HepG2 (cell line): ENCODE measurements around the gene TOP1.

Experiments
- LCORL ChIP-seq, 2 experiments: fragments of 450-650 bp in 1 of 2; sonication (generic) in 1 of 2; formaldehyde crosslinking in 1 of 2; IDR thresholded peaks; 2 replicates each; pipeline versions ENCODE4 v1.5.0 to v1.6.1; 2017 to 2020; ENCODE audit warnings: antibody characterized with exemption in 1 of 2, missing genetic modification reagents in 1 of 2
- MAZ ChIP-seq, 2 experiments: sonication (generic) in 1 of 2; formaldehyde crosslinking in 1 of 2; IDR thresholded peaks; 2 replicates each; pipeline versions ENCODE4 v1.5.0 to v1.6.1; 2012 to 2020; ENCODE audit warnings: low read depth in 2 of 2, mild to moderate bottlenecking in 2 of 2, borderline replicate concordance in 1 of 2, improper control_type of control experiment in 1 of 2, low read length in 1 of 2, missing genetic modification reagents in 1 of 2, moderate library complexity in 1 of 2
- ZNF124 ChIP-seq: sonication (generic); formaldehyde crosslinking; IDR thresholded peaks from 2 replicates; pipeline ENCODE4 v1.4.0; 2020; ENCODE audit warnings: missing genetic modification reagents
- ZNF607 ChIP-seq: sonication (generic); formaldehyde crosslinking; IDR thresholded peaks from 2 replicates; pipeline ENCODE4 v1.5.1; 2020; ENCODE audit warnings: missing genetic modification reagents, mild to moderate bottlenecking, borderline replicate concordance
- ZNF841 ChIP-seq: sonication (generic); formaldehyde crosslinking; IDR thresholded peaks from 2 replicates; pipeline ENCODE4 v1.8.1; 2023; ENCODE audit warnings: missing genetic modification reagents, borderline replicate concordance
- ZSCAN12 ChIP-seq: sonication (generic); formaldehyde crosslinking; IDR thresholded peaks from 2 replicates; pipeline ENCODE4 v1.9.0; 2021; ENCODE audit warnings: mild to moderate bottlenecking, missing genetic modification reagents

DNA sequence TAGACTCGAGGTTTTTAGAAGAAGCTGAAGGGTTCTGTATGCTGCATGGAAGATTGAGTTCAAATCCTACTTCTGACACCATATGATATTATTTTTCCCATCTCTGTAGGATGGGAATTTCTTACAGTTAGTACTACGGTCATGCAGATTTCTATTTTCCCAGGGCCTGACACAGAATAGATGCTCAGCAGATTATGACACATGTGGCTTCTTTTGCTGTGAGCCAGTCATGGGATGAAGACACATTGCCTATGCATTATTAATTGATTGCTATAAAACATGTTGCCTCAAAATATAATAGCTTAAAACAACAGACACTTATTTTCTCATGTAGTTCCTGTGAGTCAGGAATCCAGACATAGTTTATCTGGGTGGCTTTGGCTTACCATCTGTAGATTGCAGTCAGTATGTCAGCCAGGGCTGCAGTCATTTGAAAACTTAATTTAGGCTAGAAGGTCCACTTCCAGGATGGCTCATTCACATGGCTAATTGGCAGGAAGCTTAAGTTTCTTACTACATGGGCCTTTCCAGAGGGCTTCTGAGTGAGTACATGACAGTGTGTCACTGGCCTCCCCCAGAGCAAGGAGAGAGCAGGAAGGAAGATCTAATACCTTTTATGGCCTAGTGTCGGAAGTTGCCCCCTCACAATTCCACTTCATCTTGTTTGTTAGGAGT is 29.5 kb downstream of the TOP1 start:
- TF ChIP-seq ZNF841 (CRISPR knock-in tag) (no peak), LCORL (IDR thresholded peaks at IDR 0.05) (no peak), LCORL (CRISPR knock-in tag; IDR thresholded peaks at IDR 0.05) (no peak), ZSCAN12 (no peak), ZNF607 (no peak), ZNF124 (no peak), MAZ (IDR thresholded peaks at IDR 0.05; ENCODE audit: borderline replicate concordance, low read depth, low read length) (no peak), MAZ (CRISPR knock-in tag; IDR thresholded peaks at IDR 0.05; ENCODE audit: low read depth) (no peak)
